Ishikawa (cell line): ENCODE measurements around the gene YJU2.

Experiments used
- CREB1 ChIP-seq: IDR thresholded peaks from 2 replicates; pipeline ENCODE4 v1.6.1; 2012; ENCODE audit warnings: low read depth
- EGR1 ChIP-seq: IDR thresholded peaks from 2 replicates; pipeline ENCODE4 v1.6.1; 2012
- MAX ChIP-seq: IDR thresholded peaks from 2 replicates; pipeline ENCODE4 v1.6.1; 2012
- TF ChIP-seq, protein P1 (sequence below): IDR thresholded peaks from 2 replicates; pipeline ENCODE4 v1.6.1; 2012

GRCh38 chr19:4292515-4292914, 45.6 kb downstream of the YJU2 start:
- TF ChIP-seq MAX (no peak), CREB1 (no peak), EGR1 (no peak)
- TF ChIP-seq, protein P1, sequence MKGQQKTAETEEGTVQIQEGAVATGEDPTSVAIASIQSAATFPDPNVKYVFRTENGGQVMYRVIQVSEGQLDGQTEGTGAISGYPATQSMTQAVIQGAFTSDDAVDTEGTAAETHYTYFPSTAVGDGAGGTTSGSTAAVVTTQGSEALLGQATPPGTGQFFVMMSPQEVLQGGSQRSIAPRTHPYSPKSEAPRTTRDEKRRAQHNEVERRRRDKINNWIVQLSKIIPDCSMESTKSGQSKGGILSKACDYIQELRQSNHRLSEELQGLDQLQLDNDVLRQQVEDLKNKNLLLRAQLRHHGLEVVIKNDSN: no peak
